ENCODE measurements around the gene CNFN. TPM values are rescaled to one million over a fixed set of nuclear protein-coding genes. Genes with fewer than 3 reads are reported as not detected.

Gene CNFN
- total and polyA plus RNA-seq, 2 experiments from 2014 or later: 6.7 to 54.5 TPM

DNA sequence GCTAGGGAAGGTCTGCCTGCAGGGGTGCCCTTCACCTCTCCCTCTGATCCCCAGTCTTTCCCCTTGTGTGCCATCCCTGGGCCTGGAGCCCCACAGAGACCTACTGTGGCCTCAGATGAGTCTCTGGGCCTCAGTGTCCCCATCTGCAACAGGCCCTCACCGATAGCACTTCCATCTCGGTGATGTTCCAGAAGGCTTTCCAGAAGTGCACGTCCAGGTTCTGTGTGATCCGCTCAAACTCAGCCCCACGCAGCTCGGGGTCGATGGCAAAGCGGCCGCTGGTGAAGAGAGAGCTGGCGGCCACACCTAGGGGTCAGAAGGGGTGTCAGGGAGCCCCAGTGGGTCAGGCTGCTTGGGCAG, 17.7 kb upstream of the CNFN start:
- Histone ChIP-seq H2AFZ (no peak overlapping the region), H3F3A (replicated peaks; ENCODE audit: low read depth) (peaks cover 5% of the 10 kb centered on the region; the same call in 1 of the 2 replicates), H4K20me1 (replicated peaks; ENCODE audit: insufficient read depth) (peaks cover 8% of the 10 kb centered on the region), H3K27ac (ENCODE audit: low read depth) (no peak overlapping the region), H3K4me3 (no peak overlapping the region), H3K4me2 (no peak overlapping the region), H3K79me2 (replicated peaks; ENCODE audit: insufficient read depth) (no peaks in the 10 kb centered on the region), H3K4me1 (ENCODE audit: insufficient read depth) (peaks cover 5% of the 10 kb centered on the region; the same call in 1 of the 2 replicates), H3K36me3 (ENCODE audit: insufficient read depth) (no peaks in the 10 kb centered on the region), H3K27me3 (ENCODE audit: insufficient read depth) (peaks cover 12% of the 10 kb centered on the region; the same call in 1 of the 2 replicates), H3K9me2 (ENCODE audit: insufficient read depth) (no peaks in the 10 kb centered on the region)
- H3K36me3 Mint-ChIP-seq (ENCODE audit: low read depth): peaks cover 43% of the 10 kb centered on the region
- H3K27me3 Mint-ChIP-seq (ENCODE audit: insufficient read depth, low read depth, poor library complexity): peaks cover 74% of the 10 kb centered on the region
- TF ChIP-seq, protein P1, sequence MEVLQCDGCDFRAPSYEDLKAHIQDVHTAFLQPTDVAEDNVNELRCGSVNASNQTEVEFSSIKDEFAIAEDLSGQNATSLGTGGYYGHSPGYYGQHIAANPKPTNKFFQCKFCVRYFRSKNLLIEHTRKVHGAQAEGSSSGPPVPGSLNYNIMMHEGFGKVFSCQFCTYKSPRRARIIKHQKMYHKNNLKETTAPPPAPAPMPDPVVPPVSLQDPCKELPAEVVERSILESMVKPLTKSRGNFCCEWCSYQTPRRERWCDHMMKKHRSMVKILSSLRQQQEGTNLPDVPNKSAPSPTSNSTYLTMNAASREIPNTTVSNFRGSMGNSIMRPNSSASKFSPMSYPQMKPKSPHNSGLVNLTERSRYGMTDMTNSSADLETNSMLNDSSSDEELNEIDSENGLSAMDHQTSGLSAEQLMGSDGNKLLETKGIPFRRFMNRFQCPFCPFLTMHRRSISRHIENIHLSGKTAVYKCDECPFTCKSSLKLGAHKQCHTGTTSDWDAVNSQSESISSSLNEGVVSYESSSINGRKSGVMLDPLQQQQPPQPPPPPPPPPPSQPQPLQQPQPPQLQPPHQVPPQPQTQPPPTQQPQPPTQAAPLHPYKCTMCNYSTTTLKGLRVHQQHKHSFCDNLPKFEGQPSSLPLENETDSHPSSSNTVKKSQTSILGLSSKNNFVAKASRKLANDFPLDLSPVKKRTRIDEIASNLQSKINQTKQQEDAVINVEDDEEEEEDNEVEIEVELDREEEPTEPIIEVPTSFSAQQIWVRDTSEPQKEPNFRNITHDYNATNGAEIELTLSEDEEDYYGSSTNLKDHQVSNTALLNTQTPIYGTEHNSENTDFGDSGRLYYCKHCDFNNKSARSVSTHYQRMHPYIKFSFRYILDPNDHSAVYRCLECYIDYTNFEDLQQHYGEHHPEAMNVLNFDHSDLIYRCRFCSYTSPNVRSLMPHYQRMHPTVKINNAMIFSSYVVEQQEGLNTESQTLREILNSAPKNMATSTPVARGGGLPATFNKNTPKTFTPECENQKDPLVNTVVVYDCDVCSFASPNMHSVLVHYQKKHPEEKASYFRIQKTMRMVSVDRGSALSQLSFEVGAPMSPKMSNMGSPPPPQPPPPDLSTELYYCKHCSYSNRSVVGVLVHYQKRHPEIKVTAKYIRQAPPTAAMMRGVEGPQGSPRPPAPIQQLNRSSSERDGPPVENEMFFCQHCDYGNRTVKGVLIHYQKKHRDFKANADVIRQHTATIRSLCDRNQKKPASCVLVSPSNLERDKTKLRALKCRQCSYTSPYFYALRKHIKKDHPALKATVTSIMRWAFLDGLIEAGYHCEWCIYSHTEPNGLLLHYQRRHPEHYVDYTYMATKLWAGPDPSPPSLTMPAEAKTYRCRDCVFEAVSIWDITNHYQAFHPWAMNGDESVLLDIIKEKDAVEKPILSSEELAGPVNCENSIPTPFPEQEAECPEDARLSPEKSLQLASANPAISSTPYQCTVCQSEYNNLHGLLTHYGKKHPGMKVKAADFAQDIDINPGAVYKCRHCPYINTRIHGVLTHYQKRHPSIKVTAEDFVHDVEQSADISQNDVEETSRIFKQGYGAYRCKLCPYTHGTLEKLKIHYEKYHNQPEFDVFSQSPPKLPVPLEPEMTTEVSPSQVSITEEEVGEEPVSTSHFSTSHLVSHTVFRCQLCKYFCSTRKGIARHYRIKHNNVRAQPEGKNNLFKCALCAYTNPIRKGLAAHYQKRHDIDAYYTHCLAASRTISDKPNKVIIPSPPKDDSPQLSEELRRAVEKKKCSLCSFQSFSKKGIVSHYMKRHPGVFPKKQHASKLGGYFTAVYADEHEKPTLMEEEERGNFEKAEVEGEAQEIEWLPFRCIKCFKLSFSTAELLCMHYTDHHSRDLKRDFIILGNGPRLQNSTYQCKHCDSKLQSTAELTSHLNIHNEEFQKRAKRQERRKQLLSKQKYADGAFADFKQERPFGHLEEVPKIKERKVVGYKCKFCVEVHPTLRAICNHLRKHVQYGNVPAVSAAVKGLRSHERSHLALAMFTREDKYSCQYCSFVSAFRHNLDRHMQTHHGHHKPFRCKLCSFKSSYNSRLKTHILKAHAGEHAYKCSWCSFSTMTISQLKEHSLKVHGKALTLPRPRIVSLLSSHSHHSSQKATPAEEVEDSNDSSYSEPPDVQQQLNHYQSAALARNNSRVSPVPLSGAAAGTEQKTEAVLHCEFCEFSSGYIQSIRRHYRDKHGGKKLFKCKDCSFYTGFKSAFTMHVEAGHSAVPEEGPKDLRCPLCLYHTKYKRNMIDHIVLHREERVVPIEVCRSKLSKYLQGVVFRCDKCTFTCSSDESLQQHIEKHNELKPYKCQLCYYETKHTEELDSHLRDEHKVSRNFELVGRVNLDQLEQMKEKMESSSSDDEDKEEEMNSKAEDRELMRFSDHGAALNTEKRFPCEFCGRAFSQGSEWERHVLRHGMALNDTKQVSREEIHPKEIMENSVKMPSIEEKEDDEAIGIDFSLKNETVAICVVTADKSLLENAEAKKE (CRISPR knock-in tag; IDR thresholded peaks at IDR 0.05): no peak
- no peak for TF ChIP-seq ZNF114 (CRISPR knock-in tag; IDR thresholded peaks at IDR 0.05)
- TF ChIP-seq ZNF331 (CRISPR knock-in tag; IDR thresholded peaks at IDR 0.05; ENCODE audit: low read depth): no peak
- no peak for TF ChIP-seq CREB1 (CRISPR knock-in tag; IDR thresholded peaks at IDR 0.05; ENCODE audit: low read depth)
- TF ChIP-seq EZH2phosphoT487 (IDR thresholded peaks at IDR 0.05; ENCODE audit: unreplicated experiment): no peak
- TF ChIP-seq POLR2AphosphoS5 (IDR thresholded peaks at IDR 0.05; ENCODE audit: low read depth): no peak
- TF ChIP-seq, protein P2, sequence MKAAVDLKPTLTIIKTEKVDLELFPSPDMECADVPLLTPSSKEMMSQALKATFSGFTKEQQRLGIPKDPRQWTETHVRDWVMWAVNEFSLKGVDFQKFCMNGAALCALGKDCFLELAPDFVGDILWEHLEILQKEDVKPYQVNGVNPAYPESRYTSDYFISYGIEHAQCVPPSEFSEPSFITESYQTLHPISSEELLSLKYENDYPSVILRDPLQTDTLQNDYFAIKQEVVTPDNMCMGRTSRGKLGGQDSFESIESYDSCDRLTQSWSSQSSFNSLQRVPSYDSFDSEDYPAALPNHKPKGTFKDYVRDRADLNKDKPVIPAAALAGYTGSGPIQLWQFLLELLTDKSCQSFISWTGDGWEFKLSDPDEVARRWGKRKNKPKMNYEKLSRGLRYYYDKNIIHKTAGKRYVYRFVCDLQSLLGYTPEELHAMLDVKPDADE (IDR thresholded peaks at IDR 0.05): no peak
- TF ChIP-seq, protein P3, sequence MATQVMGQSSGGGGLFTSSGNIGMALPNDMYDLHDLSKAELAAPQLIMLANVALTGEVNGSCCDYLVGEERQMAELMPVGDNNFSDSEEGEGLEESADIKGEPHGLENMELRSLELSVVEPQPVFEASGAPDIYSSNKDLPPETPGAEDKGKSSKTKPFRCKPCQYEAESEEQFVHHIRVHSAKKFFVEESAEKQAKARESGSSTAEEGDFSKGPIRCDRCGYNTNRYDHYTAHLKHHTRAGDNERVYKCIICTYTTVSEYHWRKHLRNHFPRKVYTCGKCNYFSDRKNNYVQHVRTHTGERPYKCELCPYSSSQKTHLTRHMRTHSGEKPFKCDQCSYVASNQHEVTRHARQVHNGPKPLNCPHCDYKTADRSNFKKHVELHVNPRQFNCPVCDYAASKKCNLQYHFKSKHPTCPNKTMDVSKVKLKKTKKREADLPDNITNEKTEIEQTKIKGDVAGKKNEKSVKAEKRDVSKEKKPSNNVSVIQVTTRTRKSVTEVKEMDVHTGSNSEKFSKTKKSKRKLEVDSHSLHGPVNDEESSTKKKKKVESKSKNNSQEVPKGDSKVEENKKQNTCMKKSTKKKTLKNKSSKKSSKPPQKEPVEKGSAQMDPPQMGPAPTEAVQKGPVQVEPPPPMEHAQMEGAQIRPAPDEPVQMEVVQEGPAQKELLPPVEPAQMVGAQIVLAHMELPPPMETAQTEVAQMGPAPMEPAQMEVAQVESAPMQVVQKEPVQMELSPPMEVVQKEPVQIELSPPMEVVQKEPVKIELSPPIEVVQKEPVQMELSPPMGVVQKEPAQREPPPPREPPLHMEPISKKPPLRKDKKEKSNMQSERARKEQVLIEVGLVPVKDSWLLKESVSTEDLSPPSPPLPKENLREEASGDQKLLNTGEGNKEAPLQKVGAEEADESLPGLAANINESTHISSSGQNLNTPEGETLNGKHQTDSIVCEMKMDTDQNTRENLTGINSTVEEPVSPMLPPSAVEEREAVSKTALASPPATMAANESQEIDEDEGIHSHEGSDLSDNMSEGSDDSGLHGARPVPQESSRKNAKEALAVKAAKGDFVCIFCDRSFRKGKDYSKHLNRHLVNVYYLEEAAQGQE (IDR thresholded peaks at IDR 0.05; ENCODE audit: unreplicated experiment): no peak
- peaks cover 19% of the 10 kb centered on the region for H3K4me1 Mint-ChIP-seq
- no peak for ATAC-seq
- no peak for DNase-seq (ENCODE audit: low spot score)
- H3K27ac Mint-ChIP-seq: no peak overlapping the region
- no peak overlapping the region for H3K4me3 Mint-ChIP-seq
- H3K9me3 Mint-ChIP-seq: peaks cover 3% of the 10 kb centered on the region
